Bronchial epithelial cell (primary cell): ENCODE results near the gene FXR1. TPM values are rescaled to one million over a fixed set of nuclear protein-coding genes. Genes with fewer than 3 reads are reported as not detected.

Experiments used
- DNase-seq: peaks from one replicate; pipeline ENCODE4 v3.0.0-alpha.2; 2010; ENCODE audit warnings: low read depth
- FAIRE-seq: peaks from 2 replicates; lab custom pipeline; 2011; peaks lifted over from hg19 to GRCh38; lab: Jason Lieb, UNC
- H3K27me3 ChIP-seq: 2 replicates; pipeline ENCODE4 v1.5.1; 2011; ENCODE audit warnings: low read length; ENCODE audit not compliant: control insufficient read depth, insufficient read depth
- H3K36me3 ChIP-seq: 2 replicates; pipeline ENCODE4 v1.5.1; 2011; ENCODE audit warnings: low read length; ENCODE audit not compliant: control insufficient read depth, insufficient read depth
- H3K4me3 ChIP-seq: 2 replicates; pipeline ENCODE4 v1.5.1; 2011; ENCODE audit warnings: mild to moderate bottlenecking, low read depth, low read length, control low read depth
- CTCF ChIP-seq: IDR thresholded peaks from 2 replicates; pipeline ENCODE4 v1.5.1; 2011; ENCODE audit warnings: mild to moderate bottlenecking, moderate library complexity, low read length, control low read depth, inconsistent platforms; ENCODE audit not compliant: insufficient read depth, severe bottlenecking
- total RNA-seq: library from RNA; depleted of rRNA; stranded (reverse); fragments of >200 nt; gene quantifications from 2 replicates; pipeline ENCODE4 v1.2.1, GENCODE V29; 2014

Gene FXR1
- total RNA-seq, 1 donor from 2014 or later: 144 TPM

GRCh38 chr3:180970931-180971330 lies 58.5 kb downstream of the FXR1 start:
- FAIRE-seq: no peak

GRCh38 chr3:180973543-180973942 lies 61.1 kb downstream of the FXR1 start:
- Histone ChIP-seq H3K4me3 (no peak overlapping the region), H3K27me3 (no peaks in the 10 kb centered on the region), H3K36me3 (peaks cover 3% of the 10 kb centered on the region)
- DNase-seq (no peak), FAIRE-seq (no peak)
- TF ChIP-seq CTCF: no peak

More at GRCh38 chr3:180970931-180971330, 58.5 kb downstream of the FXR1 start:
- TF ChIP-seq CTCF: no peak
- no peak for DNase-seq
- Histone ChIP-seq H3K36me3 (peaks cover 1% of the 10 kb centered on the region), H3K27me3 (no peaks in the 10 kb centered on the region), H3K4me3 (no peak overlapping the region)

GRCh38 chr3:180974286-180974685 lies 61.8 kb downstream of the FXR1 start:
- FAIRE-seq: no peak
- H3K27me3 ChIP-seq: no peaks in the 10 kb centered on the region
- no peak for TF ChIP-seq CTCF
- no peak for DNase-seq
- H3K4me3 ChIP-seq: no peak overlapping the region
- peaks cover 5% of the 10 kb centered on the region for H3K36me3 ChIP-seq

GRCh38 chr3:180977498-180977897 lies 65.0 kb downstream of the FXR1 start:
- H3K36me3 ChIP-seq: peaks cover 5% of the 10 kb centered on the region

GRCh38 chr3:180979961-180980360 lies 67.5 kb downstream of the FXR1 start:
- Histone ChIP-seq H3K27me3 (no peaks in the 10 kb centered on the region), H3K4me3 (no peak overlapping the region), H3K36me3 (peaks cover 3% of the 10 kb centered on the region)
- DNase-seq: no peak
- TF ChIP-seq CTCF: no peak
- FAIRE-seq: no peak

More at GRCh38 chr3:180977498-180977897, 65.0 kb downstream of the FXR1 start:
- no peak overlapping the region for H3K4me3 ChIP-seq
- FAIRE-seq (no peak), DNase-seq (no peak)
- no peaks in the 10 kb centered on the region for H3K27me3 ChIP-seq
- no peak for TF ChIP-seq CTCF

- DNase-seq (no peak), FAIRE-seq (no peak)
- H3K4me3 ChIP-seq: no peak overlapping the region
- H3K27me3 ChIP-seq: no peaks in the 10 kb centered on the region
- no peak for TF ChIP-seq CTCF
- H3K36me3 ChIP-seq: peaks cover 3% of the 10 kb centered on the region
These were observed 68.1 kb downstream of the FXR1 start for GRCh38 chr3:180980611-180981010.
